Measurements from ENCODE around the gene KIF27. TPM values are rescaled to one million over a fixed set of nuclear protein-coding genes. Genes with fewer than 3 reads are reported as not detected.
A peak's percentile ranks its signal among the peaks of the same experiment; 100 is the strongest.

The KIF27 gene, protein sequence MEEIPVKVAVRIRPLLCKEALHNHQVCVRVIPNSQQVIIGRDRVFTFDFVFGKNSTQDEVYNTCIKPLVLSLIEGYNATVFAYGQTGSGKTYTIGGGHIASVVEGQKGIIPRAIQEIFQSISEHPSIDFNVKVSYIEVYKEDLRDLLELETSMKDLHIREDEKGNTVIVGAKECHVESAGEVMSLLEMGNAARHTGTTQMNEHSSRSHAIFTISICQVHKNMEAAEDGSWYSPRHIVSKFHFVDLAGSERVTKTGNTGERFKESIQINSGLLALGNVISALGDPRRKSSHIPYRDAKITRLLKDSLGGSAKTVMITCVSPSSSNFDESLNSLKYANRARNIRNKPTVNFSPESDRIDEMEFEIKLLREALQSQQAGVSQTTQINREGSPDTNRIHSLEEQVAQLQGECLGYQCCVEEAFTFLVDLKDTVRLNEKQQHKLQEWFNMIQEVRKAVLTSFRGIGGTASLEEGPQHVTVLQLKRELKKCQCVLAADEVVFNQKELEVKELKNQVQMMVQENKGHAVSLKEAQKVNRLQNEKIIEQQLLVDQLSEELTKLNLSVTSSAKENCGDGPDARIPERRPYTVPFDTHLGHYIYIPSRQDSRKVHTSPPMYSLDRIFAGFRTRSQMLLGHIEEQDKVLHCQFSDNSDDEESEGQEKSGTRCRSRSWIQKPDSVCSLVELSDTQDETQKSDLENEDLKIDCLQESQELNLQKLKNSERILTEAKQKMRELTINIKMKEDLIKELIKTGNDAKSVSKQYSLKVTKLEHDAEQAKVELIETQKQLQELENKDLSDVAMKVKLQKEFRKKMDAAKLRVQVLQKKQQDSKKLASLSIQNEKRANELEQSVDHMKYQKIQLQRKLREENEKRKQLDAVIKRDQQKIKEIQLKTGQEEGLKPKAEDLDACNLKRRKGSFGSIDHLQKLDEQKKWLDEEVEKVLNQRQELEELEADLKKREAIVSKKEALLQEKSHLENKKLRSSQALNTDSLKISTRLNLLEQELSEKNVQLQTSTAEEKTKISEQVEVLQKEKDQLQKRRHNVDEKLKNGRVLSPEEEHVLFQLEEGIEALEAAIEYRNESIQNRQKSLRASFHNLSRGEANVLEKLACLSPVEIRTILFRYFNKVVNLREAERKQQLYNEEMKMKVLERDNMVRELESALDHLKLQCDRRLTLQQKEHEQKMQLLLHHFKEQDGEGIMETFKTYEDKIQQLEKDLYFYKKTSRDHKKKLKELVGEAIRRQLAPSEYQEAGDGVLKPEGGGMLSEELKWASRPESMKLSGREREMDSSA (N-terminal part only)
- 2.4 and 2.7 TPM in 2 replicates for total RNA-seq

GRCh38 chr9:83920927-83921707 lies at the start of gene KIF27:
TSS of gene KIF27 (minus strand) at chr9:83921432. CDS start at chr9:83915591, 5,841 bp downstream.
- no peaks in the 10 kb centered on the region for H3K27me3 Mint-ChIP-seq
- peak; percentile 100 for DNase-seq
- H3K27ac Mint-ChIP-seq = peak within 1 kb of the TSS; percentile 93
- H3K9me3 Mint-ChIP-seq = no peaks in the 10 kb centered on the region
- peak within 1 kb of the TSS; percentile 87 for H3K4me3 Mint-ChIP-seq
- intact Hi-C loops (cut with micrococcal nuclease) = loop anchor here (1.0 to 5.0 kb wide), 7 partner anchors 35 to 396 kb away; partner anchors contain the start of genes HNRNPK, IDNK, RMI1 and UBQLN1
- H3K36me3 Mint-ChIP-seq (ENCODE audit: low read depth) = peaks cover 1% of the 10 kb centered on the region
- peaks cover 11% of the 10 kb centered on the region for H3K4me1 Mint-ChIP-seq

GRCh38 chr9:83969602-83970001 lies 48.4 kb upstream of the KIF27 start:
- Mint-ChIP-seq H3K4me1 (peaks cover 32% of the 10 kb centered on the region), H3K36me3 (ENCODE audit: low read depth) (peaks cover 81% of the 10 kb centered on the region), H3K27ac (no peak overlapping the region), H3K4me3 (no peak overlapping the region), H3K9me3 (no peaks in the 10 kb centered on the region), H3K27me3 (no peaks in the 10 kb centered on the region)
- intact Hi-C loops (cut with micrococcal nuclease) = loop anchor here (1.0 kb wide), 1 partner anchor 9 kb away; no protein-coding TSS in a partner anchor
- DNase-seq = no peak

GRCh38 chr9:83967073-83967472 lies 45.8 kb upstream of the KIF27 start:
- Mint-ChIP-seq H3K27ac (peak overlapping the region; percentile 35), H3K36me3 (ENCODE audit: low read depth) (peaks cover 59% of the 10 kb centered on the region), H3K27me3 (no peaks in the 10 kb centered on the region), H3K4me1 (peaks cover 23% of the 10 kb centered on the region), H3K9me3 (no peaks in the 10 kb centered on the region), H3K4me3 (no peak overlapping the region)
- no peak for DNase-seq
- intact Hi-C loops (cut with micrococcal nuclease) = no loop called here

DNA sequence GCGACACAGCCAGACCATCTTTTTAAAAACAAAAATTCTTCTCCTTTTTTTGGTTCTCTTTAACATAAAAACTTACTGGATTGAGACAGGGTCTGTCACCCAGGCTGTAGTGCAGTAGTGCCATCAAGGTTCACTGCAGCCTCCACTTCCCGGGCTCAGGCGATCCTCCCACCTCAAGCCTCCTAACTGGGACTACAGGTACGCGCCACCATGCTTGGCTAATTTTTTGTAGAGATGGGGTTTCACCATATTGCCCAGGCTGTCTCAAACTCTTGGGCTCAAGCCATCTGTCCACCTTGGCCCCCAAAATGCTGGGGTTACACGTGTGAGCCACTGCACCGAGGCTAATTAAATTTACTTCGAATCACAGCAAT lies 45.0 kb upstream of the KIF27 start:
- no peak overlapping the region for H3K4me3 Mint-ChIP-seq
- DNase-seq = no peak
- intact Hi-C loops (cut with micrococcal nuclease) = no loop called here
- H3K27me3 Mint-ChIP-seq = no peaks in the 10 kb centered on the region
- H3K4me1 Mint-ChIP-seq = peaks cover 18% of the 10 kb centered on the region
- H3K27ac Mint-ChIP-seq = peak overlapping the region; percentile 65
- H3K9me3 Mint-ChIP-seq = no peaks in the 10 kb centered on the region
- peaks cover 50% of the 10 kb centered on the region for H3K36me3 Mint-ChIP-seq (ENCODE audit: low read depth)

DNA sequence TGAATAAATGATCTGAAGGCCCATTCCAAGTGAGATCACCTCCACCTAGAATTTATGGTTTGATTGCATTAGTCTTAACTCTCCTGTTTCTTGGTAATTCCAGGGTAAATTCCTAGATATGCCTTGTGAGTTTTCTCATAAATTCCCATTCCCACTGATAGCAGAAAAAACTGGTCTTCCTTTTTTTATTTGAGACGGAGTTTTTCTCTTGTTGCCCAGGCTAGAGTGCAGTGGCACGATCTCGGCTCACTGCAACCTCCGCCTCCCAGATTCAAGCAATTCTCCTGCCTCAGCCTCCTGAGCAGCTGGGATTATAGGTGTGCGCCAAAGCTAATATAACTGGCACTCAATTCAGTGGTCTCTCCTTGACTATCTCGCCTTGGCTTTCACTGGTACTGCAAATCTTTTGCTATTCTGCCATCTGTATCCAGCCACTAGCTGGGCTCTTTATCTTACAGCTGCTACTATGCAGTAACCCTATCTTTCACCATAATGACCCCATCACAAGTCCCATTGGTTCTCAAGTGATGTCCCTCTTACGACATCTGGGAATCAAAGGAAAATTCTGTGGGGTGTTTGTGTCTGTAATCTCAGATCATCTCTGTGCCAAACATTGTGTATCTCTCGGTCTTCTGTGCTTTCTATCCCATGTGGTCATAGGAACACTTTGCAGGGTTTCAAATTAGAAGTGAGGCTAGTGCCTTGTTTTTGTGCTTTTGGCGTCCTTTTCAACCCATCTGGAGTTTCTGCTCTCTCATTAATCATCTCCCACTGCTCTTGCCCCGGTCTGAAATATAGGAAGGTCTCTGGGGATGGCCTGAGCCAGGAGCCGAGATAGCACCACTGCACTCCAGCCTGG lies 44.3 kb upstream of the KIF27 start:
- Mint-ChIP-seq H3K27me3 (no peaks in the 10 kb centered on the region), H3K27ac (peak overlapping the region; percentile 65), H3K4me3 (no peak overlapping the region), H3K4me1 (peaks cover 18% of the 10 kb centered on the region), H3K36me3 (ENCODE audit: low read depth) (peaks cover 44% of the 10 kb centered on the region), H3K9me3 (no peaks in the 10 kb centered on the region)
- no peak for DNase-seq
- intact Hi-C loops (cut with micrococcal nuclease) = no loop called here

DNA sequence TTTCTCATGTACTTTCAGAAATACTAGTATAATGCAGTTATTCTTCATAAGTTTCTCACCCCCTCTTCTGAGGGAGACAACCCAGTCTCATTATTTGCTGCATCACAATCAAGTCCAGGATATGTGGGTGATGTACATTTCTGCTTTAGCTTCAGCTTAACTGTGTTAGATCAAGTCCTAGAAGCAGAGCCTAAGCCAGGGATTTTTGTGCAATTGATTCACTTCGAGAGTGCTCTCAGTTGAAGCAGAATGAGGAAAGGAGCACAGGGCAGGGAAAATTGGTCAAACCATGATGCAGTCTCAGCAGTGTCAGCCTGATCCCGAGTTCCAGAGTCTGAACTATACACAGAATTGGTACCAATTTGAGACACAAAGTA lies 43.7 kb upstream of the KIF27 start:
- Mint-ChIP-seq H3K36me3 (ENCODE audit: low read depth) (peaks cover 38% of the 10 kb centered on the region), H3K4me3 (no peak overlapping the region), H3K9me3 (no peaks in the 10 kb centered on the region), H3K27me3 (no peaks in the 10 kb centered on the region), H3K27ac (peak overlapping the region; percentile 65), H3K4me1 (peaks cover 16% of the 10 kb centered on the region)
- intact Hi-C loops (cut with micrococcal nuclease) = no loop called here
- no peak for DNase-seq

DNA sequence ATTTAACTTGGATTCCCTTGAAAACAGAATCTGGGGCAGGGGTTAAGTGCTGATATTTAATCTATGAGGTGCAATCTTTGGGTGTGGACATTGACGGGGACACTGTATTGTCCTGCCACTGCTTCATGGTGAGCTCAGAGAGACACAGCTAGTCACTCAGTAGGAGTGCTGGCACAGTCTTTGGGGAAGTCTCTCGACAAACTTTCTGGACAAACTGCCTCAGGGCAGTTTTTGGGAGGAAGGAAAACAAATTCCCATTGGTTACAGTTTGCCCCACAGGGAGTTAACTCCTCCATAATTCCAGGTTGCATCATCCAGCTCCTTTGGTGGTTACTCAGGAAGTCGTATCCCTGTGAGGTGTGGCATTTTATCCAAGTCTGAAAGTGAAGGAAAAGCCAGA lies 40.9 kb upstream of the KIF27 start:
- peaks cover 16% of the 10 kb centered on the region for H3K36me3 Mint-ChIP-seq (ENCODE audit: low read depth)
- no peak overlapping the region for H3K27ac Mint-ChIP-seq
- H3K9me3 Mint-ChIP-seq = no peaks in the 10 kb centered on the region
- DNase-seq = no peak
- intact Hi-C loops (cut with micrococcal nuclease) = no loop called here
- H3K4me3 Mint-ChIP-seq = no peak overlapping the region
- no peaks in the 10 kb centered on the region for H3K27me3 Mint-ChIP-seq
- peaks cover 10% of the 10 kb centered on the region for H3K4me1 Mint-ChIP-seq

DNA sequence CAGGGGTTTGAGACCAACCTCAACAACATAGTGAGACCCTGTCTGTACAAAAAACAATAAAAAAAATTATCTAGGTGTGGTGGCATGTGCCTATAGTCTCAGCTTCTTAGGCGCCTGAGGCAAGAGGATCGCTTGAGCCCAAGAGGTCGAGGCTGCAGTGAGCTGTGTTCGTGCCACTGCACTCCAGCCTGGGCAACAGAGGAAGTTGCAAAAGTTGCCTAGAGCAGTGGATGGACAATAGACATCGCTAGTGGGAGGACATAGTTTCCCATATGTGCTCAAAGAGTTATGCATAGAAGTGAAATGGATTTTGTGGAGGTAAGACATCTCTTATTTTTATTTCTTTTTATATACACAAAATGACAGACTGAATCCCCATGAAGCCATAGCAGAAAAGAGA lies 39.8 kb upstream of the KIF27 start:
- Mint-ChIP-seq H3K36me3 (ENCODE audit: low read depth) (peaks cover 12% of the 10 kb centered on the region), H3K4me3 (no peak overlapping the region), H3K27ac (no peak overlapping the region), H3K27me3 (no peaks in the 10 kb centered on the region), H3K4me1 (peaks cover 11% of the 10 kb centered on the region), H3K9me3 (no peaks in the 10 kb centered on the region)
- DNase-seq = no peak
- intact Hi-C loops (cut with micrococcal nuclease) = no loop called here

- Mint-ChIP-seq H3K36me3 (ENCODE audit: low read depth) (peaks cover 11% of the 10 kb centered on the region), H3K27ac (no peak overlapping the region), H3K9me3 (no peaks in the 10 kb centered on the region), H3K4me1 (peaks cover 11% of the 10 kb centered on the region), H3K27me3 (no peaks in the 10 kb centered on the region), H3K4me3 (no peak overlapping the region)
- intact Hi-C loops (cut with micrococcal nuclease) = loop anchor here (10.0 kb wide), 1 partner anchor 336 kb away; no protein-coding TSS in a partner anchor
- no peak for DNase-seq
Observed at GRCh38 chr9:83959061-83959460, 37.8 kb upstream of the KIF27 start.

- Mint-ChIP-seq H3K27ac (peak overlapping the region; percentile 97), H3K36me3 (ENCODE audit: low read depth) (peaks cover 21% of the 10 kb centered on the region), H3K4me1 (peaks cover 12% of the 10 kb centered on the region), H3K9me3 (no peaks in the 10 kb centered on the region), H3K4me3 (peak overlapping the region; percentile 99), H3K27me3 (no peaks in the 10 kb centered on the region)
- intact Hi-C loops (cut with micrococcal nuclease) = loop anchor here (10.0 kb wide), 1 partner anchor 338 kb away; no protein-coding TSS in a partner anchor
- no peak for DNase-seq
Observed at GRCh38 chr9:83957248-83957513, 35.9 kb upstream of the KIF27 start.

DNA sequence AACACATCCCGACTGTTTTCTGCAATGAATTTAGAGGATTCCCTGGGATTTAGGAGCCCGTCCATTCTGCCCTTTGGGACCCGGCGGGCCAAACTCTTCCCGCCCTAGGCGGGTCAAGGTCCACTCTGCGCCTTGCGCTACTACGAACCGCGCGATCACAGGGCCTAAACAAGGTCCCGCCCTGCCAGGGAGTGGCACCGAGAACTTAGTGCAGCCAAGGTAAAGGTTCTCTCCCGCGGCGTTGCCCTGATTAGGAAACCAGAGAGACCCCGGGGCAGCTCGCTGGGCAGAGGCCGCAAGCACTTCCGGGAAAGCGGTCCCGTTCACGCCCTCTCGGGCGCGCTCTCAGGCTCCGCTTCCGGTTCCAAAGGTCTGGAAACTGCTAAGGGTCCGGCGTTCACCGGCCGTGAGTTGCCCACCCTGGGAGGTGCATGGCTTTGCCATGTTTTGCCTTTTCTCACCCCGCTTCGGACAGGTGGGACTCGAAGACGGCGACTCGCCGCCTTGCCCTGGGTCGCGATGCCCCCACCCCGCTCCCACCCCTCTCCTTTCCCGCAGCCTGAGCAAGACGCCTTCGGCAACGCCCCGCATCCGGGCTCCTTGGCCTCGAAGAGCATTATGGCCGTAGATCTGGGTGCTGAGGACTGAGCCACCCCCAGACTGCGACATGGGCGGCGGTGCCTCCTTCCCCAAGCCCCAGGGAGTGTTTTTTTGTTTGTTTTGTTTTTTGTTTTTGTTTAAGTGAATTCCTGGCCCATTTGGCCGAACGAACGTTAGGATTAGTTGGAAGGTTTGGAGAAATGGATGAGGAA lies 35.4 kb upstream of the KIF27 start:
- intact Hi-C loops (cut with micrococcal nuclease) = loop anchor here (1.0 to 10.0 kb wide), 3 partner anchors 24 to 338 kb away; partner anchors contain the start of genes HNRNPK, KIF27 and RMI1
- H3K9me3 Mint-ChIP-seq = no peaks in the 10 kb centered on the region

More for the DNA sequence above, 35.4 kb upstream of the KIF27 start:
- DNase-seq = peak; percentile 92
- H3K4me1 Mint-ChIP-seq = peaks cover 12% of the 10 kb centered on the region
- H3K36me3 Mint-ChIP-seq (ENCODE audit: low read depth) = peaks cover 24% of the 10 kb centered on the region
- peak overlapping the region; percentile 99 for H3K4me3 Mint-ChIP-seq
- no peaks in the 10 kb centered on the region for H3K27me3 Mint-ChIP-seq
- H3K27ac Mint-ChIP-seq = peak overlapping the region; percentile 97
